Bronchial epithelial cell (primary cell): ENCODE data around the gene TMEM151B. TPM values are rescaled to one million over a fixed set of nuclear protein-coding genes. Genes with fewer than 3 reads are reported as not detected.

Source experiments
- DNase-seq: peaks from one replicate; pipeline ENCODE4 v3.0.0-alpha.2; 2010; ENCODE audit warnings: low read depth
- FAIRE-seq: peaks from 2 replicates; lab custom pipeline; 2011; peaks lifted over from hg19 to GRCh38; lab: Jason Lieb, UNC
- H3K27me3 ChIP-seq: 2 replicates; pipeline ENCODE4 v1.5.1; 2011; ENCODE audit warnings: low read length; ENCODE audit not compliant: control insufficient read depth, insufficient read depth
- H3K36me3 ChIP-seq: 2 replicates; pipeline ENCODE4 v1.5.1; 2011; ENCODE audit warnings: low read length; ENCODE audit not compliant: control insufficient read depth, insufficient read depth
- H3K4me3 ChIP-seq: 2 replicates; pipeline ENCODE4 v1.5.1; 2011; ENCODE audit warnings: mild to moderate bottlenecking, low read depth, low read length, control low read depth
- total RNA-seq: library from RNA; depleted of rRNA; stranded (reverse); fragments of >200 nt; gene quantifications from 2 replicates; pipeline ENCODE4 v1.2.1, GENCODE V29; 2014
- TF ChIP-seq, protein P1 (sequence below): IDR thresholded peaks from 2 replicates; pipeline ENCODE4 v1.5.1; 2011; ENCODE audit warnings: mild to moderate bottlenecking, moderate library complexity, low read length, control low read depth, inconsistent platforms; ENCODE audit not compliant: insufficient read depth, severe bottlenecking

TMEM151B gene
- total RNA-seq, 1 donor from 2014 or later = not detected

DNA sequence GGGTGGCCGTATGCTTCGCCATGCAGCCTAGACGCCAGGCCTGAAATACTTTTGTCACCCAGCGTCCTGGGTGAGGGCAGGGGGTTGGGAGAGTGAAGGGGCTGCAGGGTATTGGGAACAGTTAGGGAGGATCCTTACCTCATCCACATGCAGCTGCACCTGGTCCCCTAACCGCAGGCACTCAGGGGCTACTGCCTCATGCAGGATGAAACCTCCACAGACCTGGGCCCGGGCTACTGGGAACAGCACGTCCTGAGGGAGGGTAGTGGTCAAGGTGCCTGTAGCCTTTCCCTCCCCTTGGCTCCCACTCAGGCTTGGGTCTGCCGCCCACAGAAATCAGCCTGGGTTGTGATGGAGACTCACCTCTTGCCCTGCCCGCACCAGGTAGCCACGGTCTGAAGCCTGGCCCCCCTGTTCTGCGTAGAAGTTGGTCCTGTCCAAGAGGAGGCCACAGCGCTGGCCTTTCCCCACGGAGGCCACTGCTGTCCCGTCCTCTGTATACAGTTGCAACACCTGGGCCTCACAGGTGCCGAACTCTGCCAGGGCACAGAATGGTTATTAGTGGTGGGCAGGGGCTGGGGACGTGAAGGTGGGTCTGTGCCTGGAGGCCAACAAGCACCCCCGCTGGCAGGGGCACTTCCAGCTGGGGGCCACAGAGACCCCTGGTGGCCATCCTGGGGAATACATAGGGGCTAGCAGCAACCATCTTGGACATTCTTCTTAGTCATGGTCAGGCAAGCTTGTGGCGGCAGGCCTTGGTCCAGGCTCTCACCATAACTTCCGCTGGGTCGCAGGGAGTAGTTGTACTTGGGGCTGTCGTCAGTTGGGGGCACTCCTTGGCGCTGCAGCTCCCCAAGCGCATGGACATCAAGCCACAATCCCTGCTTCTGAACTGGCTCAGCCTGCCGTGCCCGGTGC lies 34.3 kb downstream of the TMEM151B start:
- FAIRE-seq (no peak), DNase-seq (no peak)

DNA sequence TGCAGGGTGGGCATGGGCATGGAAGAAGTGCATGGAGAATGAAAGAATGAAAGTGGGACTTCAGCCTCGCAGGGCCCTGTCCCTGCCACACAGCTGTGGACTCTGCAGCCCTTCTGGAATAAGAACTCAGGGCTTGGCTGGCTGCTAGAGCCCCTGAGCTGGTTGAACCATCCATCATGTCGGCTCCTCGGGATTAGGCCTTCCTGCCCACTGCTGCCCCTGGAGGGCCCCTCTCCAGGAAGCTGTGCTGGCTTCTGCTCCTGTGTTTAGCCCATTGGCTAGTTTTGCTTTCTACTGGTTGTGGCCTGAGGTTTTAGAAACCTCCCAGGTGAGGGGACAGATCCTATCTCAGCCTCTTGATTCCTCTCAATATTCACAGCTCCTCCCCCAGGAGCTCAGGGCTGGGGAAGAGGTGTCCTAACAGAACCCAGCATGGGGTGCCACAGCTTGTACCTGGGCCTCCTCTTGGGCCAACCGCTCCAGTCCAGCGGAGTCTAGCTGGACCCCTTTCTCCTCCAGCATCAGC lies 35.0 kb downstream of the TMEM151B start:
- TF ChIP-seq, protein P1, sequence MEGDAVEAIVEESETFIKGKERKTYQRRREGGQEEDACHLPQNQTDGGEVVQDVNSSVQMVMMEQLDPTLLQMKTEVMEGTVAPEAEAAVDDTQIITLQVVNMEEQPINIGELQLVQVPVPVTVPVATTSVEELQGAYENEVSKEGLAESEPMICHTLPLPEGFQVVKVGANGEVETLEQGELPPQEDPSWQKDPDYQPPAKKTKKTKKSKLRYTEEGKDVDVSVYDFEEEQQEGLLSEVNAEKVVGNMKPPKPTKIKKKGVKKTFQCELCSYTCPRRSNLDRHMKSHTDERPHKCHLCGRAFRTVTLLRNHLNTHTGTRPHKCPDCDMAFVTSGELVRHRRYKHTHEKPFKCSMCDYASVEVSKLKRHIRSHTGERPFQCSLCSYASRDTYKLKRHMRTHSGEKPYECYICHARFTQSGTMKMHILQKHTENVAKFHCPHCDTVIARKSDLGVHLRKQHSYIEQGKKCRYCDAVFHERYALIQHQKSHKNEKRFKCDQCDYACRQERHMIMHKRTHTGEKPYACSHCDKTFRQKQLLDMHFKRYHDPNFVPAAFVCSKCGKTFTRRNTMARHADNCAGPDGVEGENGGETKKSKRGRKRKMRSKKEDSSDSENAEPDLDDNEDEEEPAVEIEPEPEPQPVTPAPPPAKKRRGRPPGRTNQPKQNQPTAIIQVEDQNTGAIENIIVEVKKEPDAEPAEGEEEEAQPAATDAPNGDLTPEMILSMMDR = no peak
- FAIRE-seq (no peak), DNase-seq (no peak)
- Histone ChIP-seq H3K36me3 (peaks cover 54% of the 10 kb centered on the region), H3K27me3 (no peaks in the 10 kb centered on the region), H3K4me3 (no peak overlapping the region)

More for the DNA sequence above, 34.3 kb downstream of the TMEM151B start:
- TF ChIP-seq, protein P1 = peak; percentile 74
- H3K36me3 ChIP-seq = peaks cover 53% of the 10 kb centered on the region
- no peaks in the 10 kb centered on the region for H3K27me3 ChIP-seq
- H3K4me3 ChIP-seq = no peak overlapping the region

DNA sequence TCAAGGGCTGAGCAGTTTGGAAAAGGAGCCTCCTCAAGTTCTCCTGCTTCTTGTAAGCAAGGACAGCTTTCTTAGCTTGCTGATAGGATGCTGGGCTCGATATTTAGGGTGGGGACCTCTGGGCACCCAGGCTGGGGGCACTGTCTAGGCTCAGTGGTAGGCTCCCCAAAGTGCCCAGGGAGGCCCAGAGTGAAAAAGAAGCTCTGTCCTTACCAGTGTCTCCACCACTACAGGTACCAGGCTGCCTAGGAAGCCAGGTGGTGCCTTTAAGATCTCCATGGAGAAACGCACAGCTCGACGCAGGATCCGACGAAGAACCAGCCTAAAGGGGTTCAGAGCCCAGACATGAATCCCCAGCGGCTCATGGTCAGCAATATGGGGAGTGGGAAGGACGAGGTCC lies 36.5 kb downstream of the TMEM151B start:
- FAIRE-seq (no peak), DNase-seq (no peak)
- Histone ChIP-seq H3K4me3 (no peak overlapping the region), H3K36me3 (peaks cover 57% of the 10 kb centered on the region), H3K27me3 (no peaks in the 10 kb centered on the region)
- TF ChIP-seq, protein P1 = no peak

DNA sequence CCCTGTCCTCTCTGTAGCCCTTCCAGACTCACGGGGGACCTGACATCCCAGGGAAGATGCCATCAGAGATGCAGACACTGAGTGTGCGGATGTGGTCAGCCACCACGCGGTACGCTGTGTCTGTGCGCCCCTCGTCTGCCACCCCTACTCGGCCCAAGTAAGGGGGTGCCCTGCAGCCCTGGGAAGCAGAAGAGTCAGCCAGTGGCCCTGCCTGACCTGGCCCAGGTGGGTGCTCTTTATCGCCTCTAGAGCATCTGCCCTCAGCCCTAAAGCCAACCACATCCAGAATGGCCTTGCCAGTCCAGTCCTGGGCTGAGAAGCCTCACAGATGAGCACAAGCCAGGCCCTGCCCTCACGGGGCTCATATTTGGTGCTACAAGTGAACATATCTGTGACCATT lies 37.0 kb downstream of the TMEM151B start:
- no peak for FAIRE-seq
- no peak for DNase-seq
- Histone ChIP-seq H3K36me3 (peaks cover 53% of the 10 kb centered on the region), H3K27me3 (no peaks in the 10 kb centered on the region), H3K4me3 (no peak overlapping the region)
- TF ChIP-seq, protein P1 = no peak

DNA sequence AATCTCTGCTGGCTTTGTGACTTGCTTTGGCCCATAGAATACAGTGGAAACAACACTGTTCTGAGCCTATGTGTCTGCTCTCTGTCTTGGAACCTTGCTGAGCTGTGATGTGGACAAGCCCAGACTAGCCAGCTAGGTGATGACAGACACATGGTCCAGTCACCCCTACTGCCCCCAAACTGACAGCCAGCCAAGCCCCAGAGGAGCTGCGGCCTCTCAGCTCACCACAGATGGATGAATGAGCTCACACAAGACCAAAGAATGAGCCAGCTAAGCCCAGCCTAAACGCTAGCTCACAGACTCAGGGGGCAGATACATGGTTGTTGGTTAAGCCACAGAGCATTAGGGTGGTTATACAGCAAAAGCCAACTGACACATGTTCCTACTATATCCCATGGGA lies 38.8 kb downstream of the TMEM151B start:
- TF ChIP-seq, protein P1 = no peak
- FAIRE-seq = peak; percentile 77
- H3K27me3 ChIP-seq = no peaks in the 10 kb centered on the region
- peak; percentile 98 for DNase-seq
- H3K36me3 ChIP-seq = peaks cover 37% of the 10 kb centered on the region
- no peak overlapping the region for H3K4me3 ChIP-seq
